ENCODE data around the gene APP. TPM values are rescaled to one million over a fixed set of nuclear protein-coding genes. Genes with fewer than 3 reads are reported as not detected.

The APP gene
- total and polyA plus RNA-seq, 10 of the 15 experiments (the other 5 are each of a cell fraction or from before 2014, with no cell fraction given): 8.8 to 94.9 (median 51.0) TPM

GRCh38 chr21:26080211-26080610 is 90.4 kb downstream of the APP start:
- Histone ChIP-seq H3K27ac (ENCODE audit: control insufficient read depth, insufficient read depth) (no peak overlapping the region), H3K79me2 (ENCODE audit: control insufficient read depth, insufficient read depth, low read length) (no peaks in the 10 kb centered on the region), H3K4me2 (ENCODE audit: control insufficient read depth, insufficient read depth) (no peak overlapping the region), H3K4me1 (ENCODE audit: control insufficient read depth, insufficient read depth, low read length) (no peaks in the 10 kb centered on the region), H4K20me1 (ENCODE audit: control insufficient read depth, insufficient read depth) (no peaks in the 10 kb centered on the region), H3K36me3 (ENCODE audit: control insufficient read depth in 2 of 2, insufficient read depth in 2 of 2, low read length in 1 of 2) (no peaks in the 10 kb centered on the region), H3K9me3 (replicated peaks; ENCODE audit: control insufficient read depth, insufficient read depth, low read length) (no peaks in the 10 kb centered on the region), H3K9ac (ENCODE audit: control insufficient read depth, insufficient read depth, low read length) (no peak overlapping the region), H2AFZ (ENCODE audit: control insufficient read depth, low read depth, low read length) (no peak overlapping the region), H3K4me3 (no peak overlapping the region), H3K27me3 (replicated peaks in 1 of 2; ENCODE audit: control insufficient read depth in 2 of 2, insufficient read depth in 2 of 2, low read length in 1 of 2) (no peaks in the 10 kb centered on the region)
- ATAC-seq: no peak
- CTCF ChIA-PET: interaction anchor here (0.7 to 1.6 kb wide), 3 partner anchors 9 to 599 kb away, joined by 3 read pairs; no protein-coding TSS in a partner anchor
- intact Hi-C loops (cut with micrococcal nuclease; ENCODE audit: unreplicated experiment) (no loop called here), in situ Hi-C loops (cut with MboI) (no loop called here)
- no peak for DNase-seq (ENCODE audit: low read depth, low spot score)
- BruUV-seq (replicated peaks): no TSS peak
- RAD21 ChIA-PET (ENCODE audit: unreplicated experiment): no interaction called here
- 77% methylated on average over 6 of the region's 6 CpGs for WGBS (ENCODE audit: insufficient coverage, insufficient replicate concordance, low lambda C conversion rate, missing lambda C conversion rate)
- FAIRE-seq: no peak
- POLR2A ChIA-PET: no interaction called here
- SMC1A ChIA-PET (ENCODE audit: uncharacterized antibody, unreplicated experiment): interaction anchor here (0.6 kb wide), 1 partner anchor 25 kb away, joined by 3 read pairs; no protein-coding TSS in a partner anchor
- TF ChIP-seq BCL3 (IDR thresholded peaks at IDR 0.05; ENCODE audit: borderline replicate concordance, insufficient read depth, low read depth, low read length, poor library complexity, severe bottlenecking): no peak
- TF ChIP-seq BCL11A (IDR thresholded peaks at IDR 0.05; ENCODE audit: low read depth, low read length): no peak
- no peak for TF ChIP-seq E2F8 (IDR thresholded peaks at IDR 0.05; ENCODE audit: low read depth, partially characterized antibody)
- TF ChIP-seq ZNF687 (IDR thresholded peaks at IDR 0.05): no peak
- TF ChIP-seq DPF2 (IDR thresholded peaks at IDR 0.05): no peak
- TF ChIP-seq IRF3 (IDR thresholded peaks at IDR 0.05): no peak
- TF ChIP-seq NFYB (IDR thresholded peaks at IDR 0.05; ENCODE audit: insufficient read depth, low read depth, low read length): no peak
- TF ChIP-seq MAX (IDR thresholded peaks at IDR 0.05; ENCODE audit: low read depth, low read length): no peak
- TF ChIP-seq MYC (IDR thresholded peaks at IDR 0.05; ENCODE audit: insufficient read depth, insufficient read length, insufficient replicate concordance, low read length, severe bottlenecking): no peak
- TF ChIP-seq RCOR1 (conservative IDR thresholded peaks at IDR 0.05; ENCODE audit: low read depth, low read length): no peak
- no peak for TF ChIP-seq HCFC1 (IDR thresholded peaks at IDR 0.05; ENCODE audit: low read length)
- TF ChIP-seq NR2C2 (IDR thresholded peaks at IDR 0.05; ENCODE audit: borderline replicate concordance, control insufficient read depth, insufficient read length, low read depth): no peak
- TF ChIP-seq POU2F2 (IDR thresholded peaks at IDR 0.05; ENCODE audit: borderline replicate concordance, low read depth, low read length): no peak

Measured in GM12878 (cell line).